Esophagus (tissue), 2 donors: ENCODE results near the gene CYB5B. TPM values are rescaled to one million over a fixed set of nuclear protein-coding genes. Genes with fewer than 3 reads are reported as not detected.

Experiments
- H3K27ac ChIP-seq, 2 donors: one replicate each; pipeline ENCODE4 v1.5.1; 2013; ENCODE audit warnings: low read depth in 2 of 2, mild to moderate bottlenecking in 2 of 2, inconsistent platforms in 1 of 2, low read length in 1 of 2, moderate library complexity in 1 of 2
- H3K27me3 ChIP-seq, 2 donors: one replicate each; pipeline ENCODE4 v1.6.1; 2013; ENCODE audit warnings: low read length in 2 of 2, control low read depth in 1 of 2, mild to moderate bottlenecking in 1 of 2; ENCODE audit not compliant: insufficient read depth in 2 of 2, control insufficient read depth in 1 of 2
- H3K36me3 ChIP-seq, 2 donors: one replicate each; pipeline ENCODE4 v1.6.1; 2013; ENCODE audit warnings: low read length in 1 of 2; ENCODE audit not compliant: control insufficient read depth in 2 of 2, insufficient read depth in 2 of 2
- H3K4me1 ChIP-seq, 2 donors: one replicate each; pipeline ENCODE4 v1.6.1; 2013; ENCODE audit warnings: low read length in 1 of 2; ENCODE audit not compliant: control insufficient read depth in 2 of 2, insufficient read depth in 2 of 2
- H3K4me3 ChIP-seq, 2 donors: one replicate each; pipeline ENCODE4 v1.5.1; 2013; ENCODE audit warnings: low read length in 2 of 2, mild to moderate bottlenecking in 2 of 2, low read depth in 1 of 2, moderate library complexity in 1 of 2
- H3K9me3 ChIP-seq, 2 donors: one replicate each; pipeline ENCODE4 v1.6.1; 2013; ENCODE audit warnings: mild to moderate bottlenecking in 2 of 2, low read depth in 1 of 2, low read length in 1 of 2, moderate library complexity in 1 of 2; ENCODE audit not compliant: control insufficient read depth in 2 of 2, insufficient read depth in 1 of 2
- WGBS, 2 donors: extraction: QIAGEN DNeasy Blood & Tissue Kit; methylation state at CpG; one replicate each; pipeline ENCODE4 v1.1.7; 2013; 5-methylcytosine and 5-hydroxymethylcytosine counted together
- polyA plus RNA-seq, 2 donors: library from polyadenylated mRNA; stranded (reverse); fragments of 200-250 nt; gene quantifications; one replicate each; pipeline ENCODE4 v1.2.3, GENCODE V29; 2013
- donor health status: healthy with polysubstance abuse.
- donor health status: Bipolar disorder and iron deficiency.

CYB5B gene
- polyA plus RNA-seq, 2 donors, result 41.1 to 64.9 TPM

GRCh38 chr16:69407702-69408323 is 16.6 kb upstream of the CYB5B start:
- Histone ChIP-seq H3K4me3 (no peak overlapping the region), H3K27ac (no peak overlapping the region), H3K4me1 (peaks cover 0 to 7% of the 10 kb centered on the region in 2 donors), H3K36me3 (no peaks in the 10 kb centered on the region), H3K27me3 (no peaks in the 10 kb centered on the region), H3K9me3 (no peaks in the 10 kb centered on the region)
- WGBS, 2 donors, result 89% methylated on average over 7 of the region's 7 CpGs

DNA sequence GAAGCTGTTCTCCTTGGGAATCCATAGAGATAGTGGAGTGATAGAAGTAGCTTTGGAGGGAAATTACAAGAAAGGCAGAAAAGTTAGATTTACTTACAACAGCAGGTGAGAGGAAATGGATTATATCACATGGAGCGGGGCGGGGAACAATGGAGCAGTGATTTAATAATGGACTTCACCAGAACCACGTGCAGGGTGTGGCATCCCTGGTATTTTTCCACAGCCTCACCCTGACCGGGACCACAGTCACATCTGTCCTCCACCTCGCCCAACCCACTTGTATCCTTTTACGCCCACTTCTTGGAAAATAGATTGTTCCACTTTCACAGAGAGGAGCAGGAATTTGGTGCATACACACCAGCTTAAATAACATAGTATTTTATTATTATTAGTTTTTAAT is 15.9 kb upstream of the CYB5B start:
- Histone ChIP-seq H3K27me3 (no peaks in the 10 kb centered on the region), H3K27ac (no peak overlapping the region), H3K36me3 (no peaks in the 10 kb centered on the region), H3K9me3 (no peaks in the 10 kb centered on the region), H3K4me3 (no peak overlapping the region), H3K4me1 (peaks cover 0 to 7% of the 10 kb centered on the region in 2 donors)
- WGBS, 2 donors, result 48 to 60% methylated on average over 6 of the region's 6 CpGs

DNA sequence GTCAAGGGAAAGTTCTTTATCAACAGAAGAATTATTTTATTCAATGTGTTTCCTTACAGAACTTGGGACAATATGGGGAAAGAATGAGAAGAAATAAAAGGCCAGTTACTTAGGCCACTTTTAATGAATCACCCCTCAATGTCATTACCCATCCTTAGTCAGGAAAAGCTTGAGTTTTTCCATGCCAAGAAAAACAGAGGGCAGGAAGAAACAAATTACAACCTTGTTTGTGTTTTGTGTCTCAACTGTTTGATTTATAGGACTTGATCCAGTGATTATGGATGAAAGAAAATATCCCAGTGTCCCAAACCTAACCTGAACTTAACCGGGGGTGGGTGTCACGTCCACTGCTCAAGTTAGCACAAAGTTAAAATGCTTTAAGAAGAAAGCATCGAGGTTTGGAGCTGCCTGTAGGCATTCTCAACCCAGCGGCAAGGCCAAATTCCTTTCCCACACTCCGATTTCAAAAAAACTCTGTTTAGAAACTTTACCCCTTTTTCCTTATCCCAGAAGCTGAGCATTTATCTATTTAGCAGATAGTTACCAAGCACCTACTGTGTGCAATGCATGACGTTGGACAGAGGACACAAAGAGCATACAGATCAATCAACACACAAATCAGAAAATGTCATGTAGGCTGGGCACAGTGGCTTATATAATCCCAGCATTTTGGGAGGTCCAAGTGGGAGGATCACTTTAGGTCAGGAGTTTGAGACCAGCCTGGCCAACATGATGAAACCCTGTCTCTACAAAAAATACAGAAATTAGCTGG is 14.0 kb upstream of the CYB5B start:
- no peaks in the 10 kb centered on the region for H3K27me3 ChIP-seq
- peak overlapping the region in 1 of 2 donors; percentile 37 for H3K27ac ChIP-seq
- H3K36me3 ChIP-seq, result no peaks in the 10 kb centered on the region
- peaks cover 0 to 4% of the 10 kb centered on the region in 2 donors for H3K4me1 ChIP-seq
- H3K4me3 ChIP-seq, result no peak overlapping the region
- no peaks in the 10 kb centered on the region for H3K9me3 ChIP-seq
- 23 to 40% methylated on average over 6 of the region's 6 CpGs for WGBS, 2 donors

- 82 to 83% methylated on average over 17 to 18 of the region's 18 CpGs for WGBS, 2 donors
- H3K27me3 ChIP-seq, result no peaks in the 10 kb centered on the region
- no peak overlapping the region for H3K27ac ChIP-seq
- H3K9me3 ChIP-seq, result no peaks in the 10 kb centered on the region
- H3K4me1 ChIP-seq, result peaks cover 0 to 4% of the 10 kb centered on the region in 2 donors
- H3K36me3 ChIP-seq, result no peaks in the 10 kb centered on the region
- H3K4me3 ChIP-seq, result no peak overlapping the region
Observed at GRCh38 chr16:69411064-69411985, 13.1 kb upstream of the CYB5B start.

DNA sequence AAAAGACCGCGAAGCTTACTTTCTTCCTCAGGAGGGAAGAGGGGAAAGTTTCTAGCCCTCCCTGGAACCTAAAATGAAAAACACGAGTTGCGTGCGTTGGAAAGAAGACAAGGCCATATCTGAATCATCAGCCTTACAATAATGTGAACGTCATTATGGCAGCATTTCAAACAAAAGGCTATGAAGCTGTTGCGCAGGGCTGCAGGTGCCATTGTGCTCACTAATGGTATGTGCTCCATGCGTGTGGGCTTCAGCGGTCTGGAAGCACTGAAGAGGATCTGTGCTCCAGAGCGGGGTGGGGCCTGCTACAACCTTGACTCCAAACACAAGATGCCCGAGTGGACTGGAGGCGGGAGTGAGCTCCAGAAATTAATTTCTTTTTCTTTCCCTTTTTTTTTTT is 12.1 kb upstream of the CYB5B start:
- Histone ChIP-seq H3K27ac (no peak overlapping the region), H3K4me3 (no peak overlapping the region), H3K9me3 (no peaks in the 10 kb centered on the region), H3K36me3 (no peaks in the 10 kb centered on the region), H3K4me1 (peaks cover 0 to 4% of the 10 kb centered on the region in 2 donors), H3K27me3 (no peaks in the 10 kb centered on the region)
- WGBS, 2 donors, result 59 to 85% methylated on average over 12 of the region's 12 CpGs

- WGBS, 2 donors, result 93% methylated on average over 7 of the region's 7 CpGs
- Histone ChIP-seq H3K27ac (no peak overlapping the region), H3K4me3 (no peak overlapping the region), H3K4me1 (peaks cover 0 to 4% of the 10 kb centered on the region in 2 donors), H3K36me3 (no peaks in the 10 kb centered on the region), H3K27me3 (no peaks in the 10 kb centered on the region), H3K9me3 (no peaks in the 10 kb centered on the region)
Observed at GRCh38 chr16:69413045-69413664, 11.3 kb upstream of the CYB5B start.

- no peaks in the 10 kb centered on the region for H3K27me3 ChIP-seq
- no peaks in the 10 kb centered on the region for H3K9me3 ChIP-seq
- 29 to 56% methylated on average over 7 of the region's 7 CpGs for WGBS, 2 donors
Observed at GRCh38 chr16:69417520-69418199, 6.8 kb upstream of the CYB5B start.

DNA sequence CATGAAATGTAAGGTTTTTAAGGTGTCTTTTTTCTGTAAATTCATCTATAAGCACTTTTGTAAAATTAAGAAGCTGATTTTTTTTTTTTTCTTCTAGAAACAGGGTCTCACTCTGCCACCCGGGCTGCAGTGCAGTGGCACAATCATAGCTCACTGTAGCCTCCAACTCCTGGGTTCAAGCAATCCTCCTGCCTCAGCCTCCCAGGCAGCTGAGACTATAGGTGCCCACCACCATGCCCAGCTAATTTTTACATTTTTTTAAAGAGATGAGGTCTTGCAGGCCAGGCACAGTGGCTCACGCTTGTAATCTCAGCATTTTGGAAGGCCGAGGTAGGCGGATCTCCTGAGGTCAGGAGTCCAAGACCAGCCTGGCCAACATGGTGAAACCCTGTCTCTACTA is 4.5 kb upstream of the CYB5B start:
- 94 to 97% methylated on average over 4 of the region's 4 CpGs for WGBS, 2 donors
- Histone ChIP-seq H3K27ac (no peak overlapping the region), H3K4me1 (no peaks in the 10 kb centered on the region), H3K4me3 (no peak overlapping the region), H3K9me3 (no peaks in the 10 kb centered on the region), H3K36me3 (no peaks in the 10 kb centered on the region), H3K27me3 (no peaks in the 10 kb centered on the region)

More at GRCh38 chr16:69417520-69418199, 6.8 kb upstream of the CYB5B start:
- no peaks in the 10 kb centered on the region for H3K4me1 ChIP-seq
- H3K4me3 ChIP-seq, result no peak overlapping the region
- no peaks in the 10 kb centered on the region for H3K36me3 ChIP-seq
- H3K27ac ChIP-seq, result peak overlapping the region; percentile 52 to 54

DNA sequence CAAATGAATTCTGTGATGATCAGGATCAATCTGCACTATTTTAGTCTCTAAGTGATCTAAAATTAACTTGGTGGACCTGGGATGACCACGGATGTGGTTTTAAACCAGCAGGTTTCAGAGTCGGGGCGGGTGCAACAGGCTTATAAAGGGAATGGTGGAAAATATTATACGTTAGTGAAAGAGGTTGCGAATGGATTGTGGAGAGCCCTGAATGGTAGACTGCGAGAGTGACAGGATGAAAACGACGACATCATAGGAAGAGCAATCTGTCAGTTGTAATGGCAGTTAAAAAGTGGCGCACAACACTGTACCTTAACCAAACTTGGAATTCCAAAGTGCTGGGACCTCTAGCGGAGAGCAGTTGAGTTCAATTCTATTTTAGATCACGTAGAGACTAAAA is 1.2 kb upstream of the CYB5B start:
- H3K4me1 ChIP-seq, result no peaks in the 10 kb centered on the region
- no peaks in the 10 kb centered on the region for H3K27me3 ChIP-seq
- H3K9me3 ChIP-seq, result no peaks in the 10 kb centered on the region
- no peak overlapping the region for H3K4me3 ChIP-seq
- no peak overlapping the region for H3K27ac ChIP-seq
- no peaks in the 10 kb centered on the region for H3K36me3 ChIP-seq
- WGBS, 2 donors, result 85% methylated on average over 11 of the region's 11 CpGs
